ENCODE measurements around the gene C1QA.
"Not testable (repeated sequence)": the region's sequence is repeated elsewhere in the genome, so short reads cannot be mapped to it uniquely, and the experiment has no call there.

Gene C1QA

DNA sequence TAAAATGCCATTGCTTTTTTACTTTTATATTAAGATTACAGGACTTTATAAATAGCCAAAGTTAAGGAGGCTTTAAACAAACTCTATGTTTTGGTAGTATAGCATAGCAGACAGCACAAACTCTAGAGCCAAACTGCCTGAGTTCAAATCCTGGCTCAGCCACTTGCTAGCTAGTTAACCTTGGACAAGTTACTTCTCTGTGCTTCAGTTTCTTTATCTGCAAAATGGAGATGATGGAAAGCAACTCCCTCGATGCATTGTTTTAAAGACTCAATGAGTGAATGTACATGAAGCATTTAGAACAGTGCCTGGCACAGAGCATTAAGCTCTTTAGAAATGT is 38.0 kb downstream of the C1QA start:
- Histone ChIP-seq H3K27me3 (ENCODE audit: insufficient read depth, low read length) (no peaks in the 10 kb centered on the region), H3K4me2 (ENCODE audit: low read length) (no peak overlapping the region)
- TF ChIP-seq, protein P1, sequence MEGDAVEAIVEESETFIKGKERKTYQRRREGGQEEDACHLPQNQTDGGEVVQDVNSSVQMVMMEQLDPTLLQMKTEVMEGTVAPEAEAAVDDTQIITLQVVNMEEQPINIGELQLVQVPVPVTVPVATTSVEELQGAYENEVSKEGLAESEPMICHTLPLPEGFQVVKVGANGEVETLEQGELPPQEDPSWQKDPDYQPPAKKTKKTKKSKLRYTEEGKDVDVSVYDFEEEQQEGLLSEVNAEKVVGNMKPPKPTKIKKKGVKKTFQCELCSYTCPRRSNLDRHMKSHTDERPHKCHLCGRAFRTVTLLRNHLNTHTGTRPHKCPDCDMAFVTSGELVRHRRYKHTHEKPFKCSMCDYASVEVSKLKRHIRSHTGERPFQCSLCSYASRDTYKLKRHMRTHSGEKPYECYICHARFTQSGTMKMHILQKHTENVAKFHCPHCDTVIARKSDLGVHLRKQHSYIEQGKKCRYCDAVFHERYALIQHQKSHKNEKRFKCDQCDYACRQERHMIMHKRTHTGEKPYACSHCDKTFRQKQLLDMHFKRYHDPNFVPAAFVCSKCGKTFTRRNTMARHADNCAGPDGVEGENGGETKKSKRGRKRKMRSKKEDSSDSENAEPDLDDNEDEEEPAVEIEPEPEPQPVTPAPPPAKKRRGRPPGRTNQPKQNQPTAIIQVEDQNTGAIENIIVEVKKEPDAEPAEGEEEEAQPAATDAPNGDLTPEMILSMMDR (IDR thresholded peaks at IDR 0.05; ENCODE audit: low read length): no peak
- TF ChIP-seq EZH2 (IDR thresholded peaks at IDR 0.05; ENCODE audit: borderline replicate concordance, low read length): no peak

DNA sequence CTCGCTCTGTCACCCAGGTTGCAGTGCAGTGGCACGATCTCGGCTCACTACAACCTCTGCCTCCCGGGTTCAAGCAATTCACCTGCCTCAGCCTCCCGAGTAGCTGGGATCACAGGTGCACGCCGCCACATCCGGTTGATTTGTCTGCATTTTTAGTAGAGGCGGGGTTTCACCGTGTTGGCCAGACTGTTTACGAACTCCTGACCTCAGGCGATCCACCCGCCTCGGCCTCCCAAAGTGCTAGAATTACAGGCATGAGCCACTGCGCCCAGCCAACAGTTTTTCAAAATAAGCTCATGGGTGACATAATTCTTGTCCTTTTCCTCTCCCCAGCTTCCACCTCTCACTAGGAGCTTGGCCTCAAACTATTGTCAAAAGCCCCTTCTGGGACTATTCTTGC is 39.7 kb downstream of the C1QA start:
- H3K27me3 ChIP-seq (ENCODE audit: insufficient read depth, low read length); H2AFZ ChIP-seq (ENCODE audit: low read length); H3K27ac ChIP-seq (ENCODE audit: low read depth, low read length, poor library complexity, severe bottlenecking): not testable (repeated sequence)

More for the DNA sequence above, 38.0 kb downstream of the C1QA start:
- Histone ChIP-seq H3F3A (ENCODE audit: insufficient read depth, low read length) (no peaks in the 10 kb centered on the region), H2AFZ (ENCODE audit: low read length) (no peak overlapping the region), H3K9me3 (ENCODE audit: low read length) (no peaks in the 10 kb centered on the region), H3K4me1 (ENCODE audit: insufficient read depth, low read length, severe bottlenecking) (no peaks in the 10 kb centered on the region), H3K4me3 (ENCODE audit: low read depth, low read length, poor library complexity, severe bottlenecking) (no peak overlapping the region), H3K9ac (ENCODE audit: low read length) (no peak overlapping the region), H3K79me2 (ENCODE audit: insufficient read depth, low read length) (no peaks in the 10 kb centered on the region), H4K20me1 (ENCODE audit: insufficient read depth, low read length) (no peaks in the 10 kb centered on the region), H3K9me2 (ENCODE audit: low read depth, low read length) (no peaks in the 10 kb centered on the region), H3K27ac (ENCODE audit: low read depth, low read length, poor library complexity, severe bottlenecking) (no peak overlapping the region), H3K36me3 (ENCODE audit: insufficient read depth, low read length) (no peaks in the 10 kb centered on the region)

DNA sequence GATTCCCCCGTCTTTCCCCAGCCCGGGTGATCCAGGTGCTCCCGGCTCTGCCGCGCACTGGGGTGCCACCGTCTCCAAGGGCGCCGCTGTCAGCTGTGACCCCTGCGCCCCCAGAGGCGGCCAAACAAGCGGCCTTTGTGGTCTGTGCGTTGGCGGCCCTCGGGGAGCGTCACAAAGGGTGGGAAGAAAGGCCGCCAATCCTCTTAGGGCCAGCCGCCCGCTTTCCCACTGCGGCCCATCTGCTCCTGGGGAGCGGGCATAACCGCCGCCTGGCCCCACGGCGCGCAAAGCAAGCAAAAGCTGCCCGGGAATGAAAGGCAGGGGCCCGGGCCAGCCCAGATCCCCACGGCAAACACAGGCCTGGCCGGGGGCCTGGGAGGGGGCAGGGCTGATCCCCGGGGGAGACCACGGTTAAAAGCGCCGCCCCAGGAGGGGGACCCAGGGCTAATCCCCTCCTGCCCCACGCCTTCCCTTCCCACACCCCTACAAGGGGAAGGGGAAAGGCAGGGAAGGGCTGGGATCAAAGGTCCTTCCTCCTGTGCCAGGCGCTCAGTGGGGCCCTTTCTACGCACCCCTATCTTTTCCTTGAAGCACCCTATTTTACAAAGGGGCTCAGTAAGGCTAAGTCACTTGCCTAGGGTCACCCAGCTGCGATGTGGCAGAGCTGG is 40.6 kb downstream of the C1QA start:
- Histone ChIP-seq H3F3A (ENCODE audit: insufficient read depth, low read length) (no peaks in the 10 kb centered on the region), H3K4me2 (ENCODE audit: low read length) (no peak overlapping the region), H3K9me2 (ENCODE audit: low read depth, low read length) (no peaks in the 10 kb centered on the region), H3K9me3 (ENCODE audit: low read length) (no peaks in the 10 kb centered on the region), H3K27ac (ENCODE audit: low read depth, low read length, poor library complexity, severe bottlenecking) (no peak overlapping the region), H3K79me2 (ENCODE audit: insufficient read depth, low read length) (no peaks in the 10 kb centered on the region), H3K9ac (ENCODE audit: low read length) (no peak overlapping the region), H3K4me1 (ENCODE audit: insufficient read depth, low read length, severe bottlenecking) (no peaks in the 10 kb centered on the region), H3K36me3 (ENCODE audit: insufficient read depth, low read length) (no peaks in the 10 kb centered on the region), H4K20me1 (ENCODE audit: insufficient read depth, low read length) (no peaks in the 10 kb centered on the region), H3K4me3 (ENCODE audit: low read depth, low read length, poor library complexity, severe bottlenecking) (no peak overlapping the region), H3K27me3 (ENCODE audit: insufficient read depth, low read length) (no peaks in the 10 kb centered on the region), H2AFZ (ENCODE audit: low read length) (no peak overlapping the region)
- TF ChIP-seq EZH2 (IDR thresholded peaks at IDR 0.05; ENCODE audit: borderline replicate concordance, low read length): no peak
- TF ChIP-seq, protein P1 (IDR thresholded peaks at IDR 0.05; ENCODE audit: low read length): no peak

More for the DNA sequence above, 39.7 kb downstream of the C1QA start:
- not testable (repeated sequence) for H3K9ac ChIP-seq (ENCODE audit: low read length); H4K20me1 ChIP-seq (ENCODE audit: insufficient read depth, low read length); H3K36me3 ChIP-seq (ENCODE audit: insufficient read depth, low read length); H3K4me2 ChIP-seq (ENCODE audit: low read length); H3K79me2 ChIP-seq (ENCODE audit: insufficient read depth, low read length); H3K9me3 ChIP-seq (ENCODE audit: low read length); H3K9me2 ChIP-seq (ENCODE audit: low read depth, low read length); H3F3A ChIP-seq (ENCODE audit: insufficient read depth, low read length); H3K4me3 ChIP-seq (ENCODE audit: low read depth, low read length, poor library complexity, severe bottlenecking); H3K4me1 ChIP-seq (ENCODE audit: insufficient read depth, low read length, severe bottlenecking)
